Kidney epithelial cell (primary cell): ENCODE measurements around the gene GREB1. TPM values are rescaled to one million over a fixed set of nuclear protein-coding genes. Genes with fewer than 3 reads are reported as not detected.
A peak's percentile ranks its signal among the peaks of the same experiment; 100 is the strongest.

ENCODE experiments used
- DNase-seq: peaks from one replicate; pipeline ENCODE4 v3.0.0-alpha.2; 2010; ENCODE audit warnings: low read depth
- H3K27me3 ChIP-seq: 2 replicates; pipeline ENCODE4 v1.6.0; 2011; ENCODE audit warnings: low read length; ENCODE audit not compliant: control insufficient read depth, insufficient read depth
- H3K36me3 ChIP-seq: 2 replicates; pipeline ENCODE4 v1.5.1; 2011; ENCODE audit warnings: low read length; ENCODE audit not compliant: control insufficient read depth, insufficient read depth
- H3K4me3 ChIP-seq: 2 replicates; pipeline ENCODE4 v1.5.1; 2011; ENCODE audit warnings: low read depth, mild to moderate bottlenecking, control low read depth, low read length
- total RNA-seq: library from RNA; depleted of rRNA; stranded (reverse); fragments of >200 nt; gene quantifications from 2 replicates; pipeline ENCODE4 v1.2.3, GENCODE V29; 2015
- TF ChIP-seq, protein P1 (sequence below): IDR thresholded peaks from 2 replicates; pipeline ENCODE4 v1.5.1; 2011; ENCODE audit warnings: mild to moderate bottlenecking, moderate library complexity, low read length, control low read depth, inconsistent platforms; ENCODE audit not compliant: insufficient read depth, poor library complexity, severe bottlenecking

Gene GREB1
- total RNA-seq, 1 donor from 2014 or later: 2.8 TPM

GRCh38 chr2:11640132-11640531, 106.3 kb downstream of the GREB1 start:
- no peak for DNase-seq
- no peak overlapping the region for H3K4me3 ChIP-seq
- TF ChIP-seq, protein P1, sequence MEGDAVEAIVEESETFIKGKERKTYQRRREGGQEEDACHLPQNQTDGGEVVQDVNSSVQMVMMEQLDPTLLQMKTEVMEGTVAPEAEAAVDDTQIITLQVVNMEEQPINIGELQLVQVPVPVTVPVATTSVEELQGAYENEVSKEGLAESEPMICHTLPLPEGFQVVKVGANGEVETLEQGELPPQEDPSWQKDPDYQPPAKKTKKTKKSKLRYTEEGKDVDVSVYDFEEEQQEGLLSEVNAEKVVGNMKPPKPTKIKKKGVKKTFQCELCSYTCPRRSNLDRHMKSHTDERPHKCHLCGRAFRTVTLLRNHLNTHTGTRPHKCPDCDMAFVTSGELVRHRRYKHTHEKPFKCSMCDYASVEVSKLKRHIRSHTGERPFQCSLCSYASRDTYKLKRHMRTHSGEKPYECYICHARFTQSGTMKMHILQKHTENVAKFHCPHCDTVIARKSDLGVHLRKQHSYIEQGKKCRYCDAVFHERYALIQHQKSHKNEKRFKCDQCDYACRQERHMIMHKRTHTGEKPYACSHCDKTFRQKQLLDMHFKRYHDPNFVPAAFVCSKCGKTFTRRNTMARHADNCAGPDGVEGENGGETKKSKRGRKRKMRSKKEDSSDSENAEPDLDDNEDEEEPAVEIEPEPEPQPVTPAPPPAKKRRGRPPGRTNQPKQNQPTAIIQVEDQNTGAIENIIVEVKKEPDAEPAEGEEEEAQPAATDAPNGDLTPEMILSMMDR: no peak
- H3K27me3 ChIP-seq: peaks cover 6% of the 10 kb centered on the region
- H3K36me3 ChIP-seq: no peaks in the 10 kb centered on the region

GRCh38 chr2:11642972-11643371, 109.1 kb downstream of the GREB1 start:
- Histone ChIP-seq H3K4me3 (no peak overlapping the region), H3K36me3 (no peaks in the 10 kb centered on the region), H3K27me3 (peaks cover 6% of the 10 kb centered on the region)
- TF ChIP-seq, protein P1: no peak
- no peak for DNase-seq

- no peaks in the 10 kb centered on the region for H3K36me3 ChIP-seq
- DNase-seq: no peak
- TF ChIP-seq, protein P1: no peak
- no peak overlapping the region for H3K4me3 ChIP-seq
- peaks cover 6% of the 10 kb centered on the region for H3K27me3 ChIP-seq
Observed at GRCh38 chr2:11644293-11644692, 110.4 kb downstream of the GREB1 start.

- H3K36me3 ChIP-seq: no peaks in the 10 kb centered on the region
- H3K4me3 ChIP-seq: no peak overlapping the region
- H3K27me3 ChIP-seq: peaks cover 6% of the 10 kb centered on the region
- no peak for DNase-seq
- TF ChIP-seq, protein P1: no peak
Observed at GRCh38 chr2:11646530-11646929, 112.7 kb downstream of the GREB1 start.

- no peak overlapping the region for H3K4me3 ChIP-seq
- H3K36me3 ChIP-seq: no peaks in the 10 kb centered on the region
- TF ChIP-seq, protein P1: peak; percentile 21
- peaks cover 3% of the 10 kb centered on the region for H3K27me3 ChIP-seq
- DNase-seq: no peak
Observed at GRCh38 chr2:11647834-11648600, 114.2 kb downstream of the GREB1 start.

DNA sequence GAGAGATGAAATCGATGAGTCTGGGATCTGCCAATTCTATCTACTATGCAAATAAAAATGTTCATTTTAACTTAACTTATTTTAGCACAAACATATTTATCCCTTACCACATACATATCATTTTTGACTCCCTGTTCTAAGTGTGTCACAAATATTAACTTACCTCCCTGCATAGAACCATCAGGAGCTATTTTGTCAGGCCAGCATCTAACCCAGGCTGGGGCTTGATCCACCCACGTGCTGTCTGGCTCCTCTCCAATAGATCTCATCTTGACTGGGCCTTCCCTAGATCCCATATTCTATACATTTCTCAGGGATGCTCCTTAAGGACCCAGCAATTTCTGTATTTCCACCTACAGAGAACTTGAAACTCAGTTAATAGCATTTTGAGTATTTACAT, 115.2 kb downstream of the GREB1 start:
- H3K27me3 ChIP-seq: peaks cover 3% of the 10 kb centered on the region
- no peak for DNase-seq
- no peak overlapping the region for H3K4me3 ChIP-seq
- TF ChIP-seq, protein P1: no peak
- H3K36me3 ChIP-seq: no peaks in the 10 kb centered on the region
